ENCODE data around the gene IER5.
A peak's percentile ranks its signal among the peaks of the same experiment; 100 is the strongest.

The IER5 gene

GRCh38 chr1:181076852-181077251 is 11.6 kb upstream of the IER5 start:
- no peak for DNase-seq (ENCODE audit: low read depth in 4 of 4, low spot score in 1 of 4)

DNA sequence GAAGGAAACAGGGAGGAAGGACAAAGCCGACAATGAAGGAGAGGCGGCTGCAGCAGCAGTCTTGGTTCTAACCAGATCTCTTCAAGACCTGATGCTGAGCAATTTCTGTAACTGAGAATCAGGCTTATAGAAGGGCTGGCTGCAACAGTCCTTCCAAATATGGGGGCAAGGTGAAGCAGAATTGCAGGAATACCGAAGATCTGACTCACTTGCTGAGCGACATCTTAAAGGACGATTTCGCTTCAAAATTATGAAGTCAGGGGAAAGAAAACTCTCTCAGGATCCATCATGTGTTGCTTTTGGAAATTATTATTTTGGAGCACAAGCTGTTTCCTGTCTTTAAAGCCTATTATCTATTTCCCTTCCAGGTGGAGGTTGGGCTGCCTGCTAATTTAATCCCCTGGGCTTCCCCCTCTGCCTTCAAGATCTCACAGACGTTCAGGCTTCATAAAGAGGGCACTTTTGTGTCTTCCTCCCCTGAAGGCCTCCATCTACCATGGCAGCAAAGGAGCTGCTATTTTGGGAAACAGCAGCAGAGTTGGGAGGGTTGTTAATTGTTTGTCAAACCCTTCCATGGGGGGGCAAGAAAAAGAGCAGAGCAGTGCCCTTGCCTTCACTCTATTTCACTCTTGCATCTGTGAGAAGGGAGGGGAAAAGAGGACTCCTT is 10.8 kb upstream of the IER5 start:
- no peak for DNase-seq (ENCODE audit: low read depth in 4 of 4, low spot score in 1 of 4)

DNA sequence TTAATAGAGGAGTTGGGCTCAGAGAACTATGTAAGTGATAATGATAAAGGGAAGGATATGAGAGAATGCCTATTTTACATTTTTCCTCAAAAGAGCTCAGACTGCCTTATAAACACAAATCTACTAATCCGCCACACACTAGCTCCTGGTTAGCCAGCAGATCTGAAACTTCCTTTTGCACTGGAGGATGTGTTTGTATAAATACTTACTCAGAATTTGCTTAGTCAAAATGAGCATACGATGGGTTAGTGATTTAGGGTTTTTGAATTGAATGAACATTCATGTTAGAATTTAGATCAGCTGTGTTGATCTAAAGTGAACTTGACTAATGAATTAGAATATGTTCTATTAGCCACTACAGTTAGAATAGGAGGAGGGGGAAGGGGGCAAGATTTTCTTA is 9.1 kb upstream of the IER5 start:
- no peak for DNase-seq (ENCODE audit: low read depth in 4 of 4, low spot score in 1 of 4)

GRCh38 chr1:181079920-181080319 is 8.6 kb upstream of the IER5 start:
- DNase-seq (ENCODE audit: low read depth in 4 of 4, low spot score in 1 of 4), result no peak

- no peak for DNase-seq (ENCODE audit: low read depth in 4 of 4, low spot score in 1 of 4)
Observed at GRCh38 chr1:181080556-181080955, 7.9 kb upstream of the IER5 start.

- no peak for DNase-seq (ENCODE audit: low read depth in 4 of 4, low spot score in 1 of 4)
Observed at GRCh38 chr1:181081395-181081794, 7.1 kb upstream of the IER5 start.

- DNase-seq (ENCODE audit: low read depth in 4 of 4, low spot score in 1 of 4), result no peak
Observed at GRCh38 chr1:181083842-181084605, 4.5 kb upstream of the IER5 start.

DNA sequence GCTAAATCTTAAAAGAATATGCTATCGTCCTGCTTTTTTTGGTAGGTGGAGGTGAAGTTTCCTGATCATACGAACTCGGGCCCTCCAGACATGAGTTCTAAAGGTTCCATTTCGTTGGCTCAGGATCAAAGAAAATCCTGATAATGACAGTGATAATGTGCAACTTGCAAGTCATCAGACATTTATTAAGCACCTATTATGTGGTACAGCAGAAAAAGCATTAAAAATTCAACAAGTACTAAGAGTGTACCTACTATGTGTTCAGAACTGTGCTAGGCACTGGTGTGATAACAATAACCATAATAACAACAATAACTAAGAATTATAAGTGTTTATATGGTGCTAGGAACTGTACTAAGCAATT is 3.9 kb upstream of the IER5 start:
- no peak for DNase-seq (ENCODE audit: low read depth in 4 of 4, low spot score in 1 of 4)

- no peak for DNase-seq (ENCODE audit: low read depth in 4 of 4, low spot score in 1 of 4)
Observed at GRCh38 chr1:181086091-181086490, 2.4 kb upstream of the IER5 start.

- no peak for DNase-seq (ENCODE audit: low read depth in 4 of 4, low spot score in 1 of 4)
Observed at GRCh38 chr1:181086926-181087325, 1.6 kb upstream of the IER5 start.

GRCh38 chr1:181087400-181087901 is 1.0 kb upstream of the IER5 start:
- DNase-seq (ENCODE audit: low read depth in 4 of 4, low spot score in 1 of 4), result no peak

DNA sequence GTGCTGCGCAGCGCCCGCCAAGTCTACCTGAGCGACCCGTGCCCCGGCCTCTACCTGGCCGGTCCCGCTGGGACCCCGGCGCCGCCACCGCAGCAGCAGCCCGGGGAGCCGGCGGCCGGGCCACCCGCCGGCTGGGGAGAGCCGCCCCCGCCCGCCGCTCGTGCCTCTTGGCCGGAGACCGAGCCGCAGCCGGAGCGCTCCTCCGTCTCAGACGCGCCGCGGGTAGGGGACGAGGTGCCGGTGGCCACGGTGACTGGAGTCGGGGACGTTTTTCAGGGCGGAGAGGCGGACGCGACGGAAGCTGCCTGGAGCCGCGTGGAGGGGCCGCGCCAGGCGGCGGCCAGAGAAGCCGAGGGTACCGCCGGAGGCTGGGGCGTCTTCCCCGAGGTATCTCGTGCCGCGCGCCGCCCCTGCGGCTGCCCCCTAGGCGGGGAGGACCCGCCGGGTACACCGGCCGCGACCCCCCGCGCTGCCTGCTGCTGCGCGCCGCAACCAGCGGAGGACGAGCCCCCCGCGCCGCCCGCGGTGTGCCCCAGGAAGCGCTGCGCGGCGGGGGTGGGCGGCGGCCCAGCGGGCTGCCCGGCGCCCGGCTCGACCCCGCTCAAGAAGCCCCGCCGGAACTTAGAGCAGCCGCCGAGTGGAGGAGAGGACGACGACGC is 646 bp downstream of the IER5 start:
- no peak for DNase-seq (ENCODE audit: low read depth in 4 of 4, low spot score in 1 of 4)

GRCh38 chr1:181089676-181090544 is 1.4 kb downstream of the IER5 start:
- DNase-seq (ENCODE audit: low read depth in 4 of 4, low spot score in 1 of 4), result peak in 3 of 4 experiments; percentile 46 to 67 (median 65)

DNA sequence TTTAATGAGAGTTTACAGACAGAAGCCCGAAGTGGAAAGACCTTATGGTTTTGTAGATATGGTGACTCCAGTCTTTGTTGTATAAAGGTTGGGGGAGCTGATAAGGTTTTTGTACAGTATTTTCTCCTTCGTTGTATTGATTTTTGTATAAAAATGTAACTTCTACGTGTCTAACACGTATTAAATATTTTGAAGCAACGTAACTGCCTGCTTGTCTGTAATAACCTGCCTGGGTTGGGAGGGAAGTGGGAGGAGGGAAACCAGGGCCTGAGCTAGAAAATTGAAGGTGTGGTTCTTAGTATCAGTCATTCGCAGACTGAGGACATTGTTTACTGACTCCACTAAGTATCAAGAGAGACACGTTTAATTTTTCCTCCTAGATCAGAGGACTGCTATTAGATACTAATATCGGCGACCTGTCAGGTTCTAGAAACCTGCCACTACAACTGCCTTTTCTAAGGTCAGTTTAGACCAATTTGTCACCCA is 2.2 kb downstream of the IER5 start:
- peak in 1 of 4 experiments; percentile 52 for DNase-seq (ENCODE audit: low read depth in 4 of 4, low spot score in 1 of 4)

DNA sequence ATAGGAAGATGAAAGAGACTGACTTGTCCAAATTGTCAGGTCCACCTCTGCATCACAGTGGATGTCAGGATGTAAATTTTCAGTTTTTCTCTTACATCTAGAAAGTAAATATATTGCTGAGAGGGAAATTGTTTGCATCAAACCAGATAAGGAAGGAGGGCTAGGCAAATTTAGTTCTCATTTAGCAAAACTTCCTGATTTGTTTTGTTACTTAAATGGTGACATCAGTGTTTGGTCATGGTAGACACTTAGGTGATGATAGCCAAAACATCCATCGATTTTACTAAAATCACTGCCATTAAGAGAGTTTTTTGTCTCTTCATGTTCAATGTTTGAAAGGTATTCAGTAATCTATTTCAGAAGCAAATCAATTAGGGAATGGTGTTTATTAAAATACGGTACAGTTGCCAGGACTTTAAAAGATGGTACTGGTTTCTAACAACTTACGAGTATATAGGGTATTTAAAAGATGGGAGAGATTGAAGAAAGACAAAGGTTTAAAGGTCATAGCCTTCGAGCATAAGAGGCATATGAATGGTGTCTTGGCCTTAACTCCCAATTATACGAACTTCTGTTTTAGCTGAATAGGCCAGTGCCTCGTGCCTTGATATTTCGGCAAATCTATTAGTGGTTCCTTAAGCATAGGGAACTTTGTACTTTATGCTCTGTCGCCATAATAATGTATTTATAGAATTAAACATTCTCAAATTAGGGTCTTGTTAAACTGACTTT is 3.0 kb downstream of the IER5 start:
- no peak for DNase-seq (ENCODE audit: low read depth in 4 of 4, low spot score in 1 of 4)

DNA sequence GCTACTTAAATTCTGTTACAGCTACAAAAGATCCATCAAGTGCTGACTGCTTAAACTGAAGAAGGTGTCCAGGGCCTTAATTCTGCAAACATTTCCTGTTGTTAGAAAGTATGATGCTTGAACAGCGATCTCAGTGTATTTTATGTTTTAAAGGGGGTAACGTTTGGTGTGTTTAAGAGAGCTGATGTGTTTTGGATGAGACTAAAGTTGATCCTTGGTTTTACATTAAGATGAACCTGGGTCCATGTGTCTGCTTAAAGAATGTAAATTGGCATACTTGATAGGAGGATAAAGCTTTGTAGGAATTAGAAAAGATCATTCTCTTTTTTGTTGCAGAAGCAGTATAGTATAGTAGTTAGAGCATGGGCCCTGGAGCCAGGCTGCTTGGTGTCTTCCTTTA is 3.6 kb downstream of the IER5 start:
- no peak for DNase-seq (ENCODE audit: low read depth in 4 of 4, low spot score in 1 of 4)

GRCh38 chr1:181092883-181093458 is 4.5 kb downstream of the IER5 start:
- no peak for DNase-seq (ENCODE audit: low read depth in 4 of 4, low spot score in 1 of 4)

GRCh38 chr1:181094416-181095212 is 6.1 kb downstream of the IER5 start:
- no peak for DNase-seq (ENCODE audit: low read depth in 4 of 4, low spot score in 1 of 4)

- DNase-seq (ENCODE audit: low read depth in 4 of 4, low spot score in 1 of 4), result no peak
Observed at GRCh38 chr1:181095260-181095659, 6.8 kb downstream of the IER5 start.

Measured in stimulated activated CD4-positive, alpha-beta T cell treated with anti-CD3 and anti-CD28 coated beads, Interleukin-1b, Interleukin-23, amount 100 ng/mL, for 24 hours (primary cell).